Right renal cortex interstitium (tissue), 3 donors: ENCODE data around the gene STK38. TPM values are rescaled to one million over a fixed set of nuclear protein-coding genes. Genes with fewer than 3 reads are reported as not detected.
"Not testable (repeated sequence)": the region's sequence is repeated elsewhere in the genome, so short reads cannot be mapped to it uniquely, and the experiment has no call there.

Source experiments
- DNase-seq, 3 donors: peaks; one replicate each; pipeline ENCODE4 v3.0.0-alpha.2; 2013; ENCODE audit warnings: low read depth in 3 of 3, low spot score in 2 of 3
- polyA plus RNA-seq, 3 donors: library from polyadenylated mRNA; unstranded; fragments of 120-200 nt; gene quantifications; one replicate each; pipeline ENCODE4 v1.2.1, GENCODE V29; 2013; ENCODE audit not compliant: insufficient read length in 3 of 3

The STK38 gene
- 10 to 100 TPM; 47.4 to 54.7 (median 48.5) TPM for polyA plus RNA-seq

DNA sequence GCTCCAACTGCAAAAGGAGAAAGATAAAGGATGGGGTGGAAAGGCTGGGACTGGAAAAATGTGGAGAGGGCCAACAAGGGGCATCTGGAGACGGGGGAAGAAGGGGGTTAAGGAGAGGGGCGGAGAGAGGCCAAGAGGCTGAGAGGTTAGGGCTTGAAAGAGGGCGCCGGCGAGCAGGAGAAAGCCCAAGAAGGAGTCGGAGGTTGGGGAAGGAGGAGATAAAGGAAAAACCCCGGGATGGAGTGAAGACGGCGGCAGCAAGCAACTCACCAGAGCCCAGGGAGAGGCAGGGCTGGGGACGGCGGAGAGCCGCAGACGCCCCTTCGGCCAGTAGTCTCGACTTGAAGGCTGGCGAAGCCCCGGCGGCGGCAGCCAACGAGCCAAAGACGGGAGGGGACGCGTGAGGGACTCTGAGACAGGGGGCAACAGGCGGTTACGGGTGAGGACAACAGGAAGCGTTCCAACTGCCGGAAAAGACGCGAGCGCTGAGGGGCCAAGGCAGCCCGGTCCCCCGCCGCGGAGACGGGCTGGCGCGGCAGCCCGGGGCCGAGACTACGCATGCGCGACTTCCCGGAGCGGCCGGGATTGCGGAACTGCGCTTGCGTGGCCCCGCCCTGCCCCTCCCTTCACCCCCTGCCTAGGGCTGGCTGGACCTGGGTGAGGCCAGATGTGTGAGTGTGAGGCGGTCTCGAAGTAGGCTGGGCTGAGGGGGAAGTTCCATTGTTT lies at the start of gene STK38:
Gene STK38, minus strand, starts transcription at position 560 of the 726 bp plus-strand sequence. CDS start 7,277 bp downstream, outside the sequence.
- peak; percentile 68 to 82 (median 74) for DNase-seq

- DNase-seq: no peak
Observed at GRCh38 chr6:36596356-36596755, 49.1 kb upstream of the STK38 start.

DNA sequence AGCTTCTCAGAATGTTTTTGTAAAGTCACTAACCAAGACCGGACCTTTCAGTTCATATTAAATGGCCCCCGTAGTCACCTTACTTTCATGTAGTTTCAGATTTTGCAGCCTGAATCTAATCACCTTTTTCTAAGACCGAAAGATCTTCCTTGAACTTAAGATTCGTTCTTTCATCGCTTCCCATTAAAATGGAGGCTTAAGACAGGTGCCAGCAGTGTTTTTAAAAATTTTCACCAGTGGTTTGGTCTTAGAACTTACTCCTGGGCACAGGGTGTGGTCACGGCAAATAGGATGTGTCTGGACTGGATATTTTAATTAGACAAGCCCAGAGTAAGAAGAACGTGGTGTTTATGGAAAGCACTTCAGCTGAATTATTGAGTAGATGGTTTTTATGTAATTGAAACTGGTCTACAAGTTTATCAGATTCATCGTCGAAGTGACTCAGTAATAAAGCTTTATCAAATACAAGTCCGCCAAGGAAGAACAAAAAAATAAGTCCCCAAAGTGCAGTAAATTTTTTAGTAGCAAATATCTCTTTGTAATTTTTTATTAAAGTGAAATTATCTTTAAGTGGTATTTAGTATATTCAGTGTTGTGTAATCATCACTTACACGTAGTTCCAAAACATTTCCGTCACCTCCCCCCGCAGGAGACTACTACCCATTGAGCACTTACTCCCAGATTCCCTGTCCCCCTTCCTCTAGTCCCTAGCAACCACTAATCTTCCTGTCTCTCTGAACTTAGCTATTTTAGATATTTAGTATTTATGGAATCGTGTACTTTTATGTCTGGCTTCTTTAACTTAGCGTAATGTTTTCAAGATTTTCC lies 47.8 kb upstream of the STK38 start:
- peak; percentile 44 to 62 (median 53) for DNase-seq

DNA sequence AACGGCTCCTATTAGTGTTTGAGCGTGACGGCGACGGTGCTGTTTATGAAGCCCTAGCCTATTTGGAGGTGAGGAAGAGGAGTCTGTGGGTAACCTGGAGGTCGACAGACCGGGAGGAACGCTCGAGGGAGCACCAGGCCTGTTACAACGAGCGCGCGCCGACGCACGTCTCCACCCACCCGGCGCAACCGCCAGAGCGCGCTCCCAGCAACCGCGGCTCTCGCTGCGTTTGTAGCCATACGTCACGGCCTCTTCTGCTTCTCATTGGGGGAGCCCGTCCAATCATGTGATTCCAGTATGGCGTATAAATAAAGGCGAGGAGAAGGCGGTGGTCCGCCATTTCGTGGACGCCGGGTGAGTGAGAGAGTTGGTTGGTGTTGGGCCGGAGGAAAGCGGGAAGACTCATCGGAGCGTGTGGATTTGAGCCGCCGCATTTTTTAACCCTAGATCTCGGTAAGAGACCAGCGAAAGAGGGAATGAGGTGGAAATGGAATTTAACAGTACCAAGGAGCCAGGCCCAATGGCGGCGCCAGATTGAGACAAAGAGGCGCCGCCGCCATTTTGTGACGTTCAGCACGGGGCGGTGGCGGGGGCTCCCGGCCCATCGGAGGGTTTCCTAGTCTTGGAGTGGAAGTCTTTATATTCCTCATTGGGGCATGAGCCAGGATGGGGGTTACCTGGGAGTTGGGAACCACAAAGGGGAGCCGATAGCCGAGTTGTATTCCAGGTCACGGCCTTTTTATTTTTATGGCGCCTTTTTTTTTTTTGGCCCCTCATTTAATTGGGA lies 46.9 kb upstream of the STK38 start, which contains the start of gene SRSF3:
Gene SRSF3, plus strand, starts transcription at position 334 of the 787 bp plus-strand sequence. CDS start 2,401 bp downstream, outside the sequence.
- DNase-seq: peak; percentile 94 to 97 (median 95)

DNA sequence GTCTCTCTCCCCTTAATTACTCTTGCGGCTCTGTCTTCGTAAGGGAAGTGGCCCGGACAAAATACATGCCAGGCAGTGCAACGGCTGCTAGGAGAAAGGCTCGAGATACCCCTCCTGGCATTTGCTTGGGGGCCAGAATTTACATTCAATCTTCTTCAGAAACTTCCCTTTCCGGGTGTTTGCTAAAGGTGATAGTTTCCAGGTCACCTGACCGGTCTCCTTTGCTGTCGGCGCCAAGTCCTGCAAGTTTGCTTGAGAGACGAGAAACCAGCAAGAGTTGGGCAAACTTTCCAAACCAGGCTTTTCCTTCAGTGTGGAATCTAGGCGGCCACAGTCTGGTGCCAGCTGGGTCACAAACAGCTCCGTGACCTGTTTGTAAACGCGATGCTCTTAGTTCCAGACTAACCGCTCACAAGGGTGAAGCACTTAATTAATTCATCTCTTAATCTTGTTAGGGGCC lies 46.3 kb upstream of the STK38 start:
- peak in 1 of 3 donors; percentile 58 for DNase-seq

- DNase-seq: no peak
Observed at GRCh38 chr6:36592221-36592655, 45.0 kb upstream of the STK38 start.

GRCh38 chr6:36590237-36590636 lies 43.0 kb upstream of the STK38 start:
- DNase-seq: no peak

- not testable (repeated sequence) for DNase-seq
Observed at GRCh38 chr6:36589025-36589400, 41.7 kb upstream of the STK38 start.

- DNase-seq: no peak
Observed at GRCh38 chr6:36586606-36587005, 39.3 kb upstream of the STK38 start.

DNA sequence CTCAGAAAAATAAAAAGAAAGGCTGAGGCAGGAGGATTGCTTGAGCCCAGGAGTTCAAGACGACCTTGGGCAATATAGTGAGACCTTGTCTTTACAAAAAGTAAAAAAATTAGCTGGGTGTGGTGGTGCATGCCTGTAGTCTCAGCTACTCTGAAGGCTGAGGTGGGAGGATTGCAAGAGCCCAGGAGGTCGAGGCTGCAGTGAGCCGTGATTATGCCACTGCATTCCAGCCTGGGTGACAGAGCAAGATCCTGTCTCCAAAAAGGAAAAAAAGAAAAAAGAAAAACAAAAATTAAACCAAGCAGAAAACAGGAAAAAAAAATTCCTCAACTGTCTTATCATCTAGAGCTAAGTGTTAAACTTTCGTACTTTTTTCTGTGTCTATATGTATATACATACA lies 34.4 kb upstream of the STK38 start:
- no peak for DNase-seq

- no peak for DNase-seq
Observed at GRCh38 chr6:36580184-36580526, 32.9 kb upstream of the STK38 start.

DNA sequence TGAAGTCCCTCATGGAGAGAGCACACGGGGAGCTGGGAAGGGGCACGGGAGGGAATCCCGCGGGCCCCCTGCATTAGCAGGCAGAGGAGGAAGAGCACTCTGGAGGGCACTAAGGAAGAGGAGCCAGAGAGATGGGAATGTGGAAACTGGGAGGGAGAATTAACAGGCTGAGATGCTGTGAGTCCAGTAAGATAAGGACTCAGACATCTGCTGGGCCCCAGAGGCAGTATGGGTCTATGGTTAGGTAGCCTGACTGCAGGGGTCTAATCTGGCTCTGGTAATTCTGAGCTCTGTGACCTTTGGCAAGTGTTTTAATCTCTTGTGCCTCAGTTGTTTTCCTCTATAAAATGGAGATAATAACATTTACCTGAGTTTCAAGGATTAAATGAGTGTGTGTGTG lies 31.2 kb upstream of the STK38 start:
- DNase-seq: no peak

- DNase-seq: no peak
Observed at GRCh38 chr6:36578030-36578429, 30.8 kb upstream of the STK38 start.

- DNase-seq: no peak
Observed at GRCh38 chr6:36577301-36577700, 30.0 kb upstream of the STK38 start.

DNA sequence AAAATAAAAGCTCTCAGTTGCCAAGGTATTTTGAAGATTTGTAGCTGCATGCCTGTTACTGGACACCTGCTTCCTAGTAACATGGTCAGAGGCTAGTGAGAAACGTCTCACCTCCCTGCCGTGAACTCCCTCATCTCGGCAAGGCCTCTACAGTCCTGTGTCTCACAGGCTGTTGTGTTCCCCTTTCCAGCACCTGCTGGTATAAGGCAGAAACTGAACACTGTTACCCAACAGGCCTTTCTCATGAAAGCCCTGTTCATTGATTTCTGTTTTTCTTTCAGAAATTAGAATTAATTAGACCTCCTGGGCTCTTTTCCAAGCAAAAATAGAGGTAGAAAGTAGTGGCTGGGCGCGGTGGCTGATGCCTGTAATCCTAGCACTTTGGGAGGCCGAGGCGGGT lies 29.3 kb upstream of the STK38 start:
- DNase-seq: no peak

GRCh38 chr6:36574679-36575078 lies 27.4 kb upstream of the STK38 start:
- DNase-seq: no peak

DNA sequence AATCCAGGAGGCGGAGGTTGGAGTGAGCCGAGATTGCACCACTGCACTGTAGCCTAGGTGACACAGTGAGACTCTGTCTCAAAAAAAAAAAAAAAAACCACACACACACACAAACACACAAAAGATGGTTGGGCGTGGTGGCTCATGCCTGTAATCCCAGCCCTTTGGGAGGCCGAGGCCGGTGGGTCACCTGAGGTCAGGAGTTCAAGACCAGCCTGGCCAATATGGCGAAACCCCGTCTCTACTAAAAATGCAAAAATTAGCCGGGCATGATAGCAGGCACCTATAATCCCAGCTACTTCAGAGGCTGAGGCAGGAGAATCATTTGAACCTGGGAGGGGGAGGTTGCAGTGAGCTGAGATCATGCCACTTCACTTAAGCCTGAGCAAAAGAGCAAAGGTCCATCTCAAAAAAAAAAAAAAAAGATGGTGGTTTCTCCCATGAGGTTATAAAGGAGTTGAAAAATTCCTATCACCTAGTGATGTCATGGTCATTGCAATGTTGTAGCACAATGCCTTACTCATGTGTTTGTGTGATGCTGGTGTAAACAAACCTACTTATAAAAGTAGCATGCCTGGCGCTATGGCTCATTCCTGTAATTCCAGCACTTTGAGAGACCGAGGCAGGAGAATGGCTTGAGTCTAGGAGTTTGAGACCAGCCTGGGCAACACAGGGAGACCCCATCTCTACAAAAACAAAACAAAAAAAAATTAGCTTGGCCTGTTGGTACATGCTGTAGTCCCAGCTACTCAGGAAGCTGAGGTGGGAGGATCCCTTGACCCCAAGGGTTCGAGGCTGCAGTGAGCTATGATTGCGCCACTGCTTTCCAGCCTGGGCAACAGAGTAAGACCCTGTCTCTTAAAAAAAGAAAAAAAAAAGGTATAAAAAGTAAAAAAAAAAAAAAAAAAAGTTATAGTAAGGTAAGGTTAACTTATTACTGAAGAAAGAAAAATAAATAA lies 25.4 kb upstream of the STK38 start:
- not testable (repeated sequence) for DNase-seq

- DNase-seq: no peak
Observed at GRCh38 chr6:36571122-36572043, 24.1 kb upstream of the STK38 start.

- no peak for DNase-seq
Observed at GRCh38 chr6:36570264-36570663, 23.0 kb upstream of the STK38 start.
